ENCODE data around the gene C1GALT1.

GRCh38 chr7:7292085-7292484 is 109.7 kb downstream of the C1GALT1 start:
- no peak for TF ChIP-seq CTCF (IDR thresholded peaks at IDR 0.05)
- TF ChIP-seq POLR2A (IDR thresholded peaks at IDR 0.05) = no peak

Data from lower leg skin (tissue), 3 donors.